NT2/D1 (cell line): ENCODE data around the gene UBE4A.

Source experiments
- DNase-seq: peaks from one replicate; pipeline ENCODE4 v3.0.0-alpha.2; 2011; ENCODE audit warnings: low read depth, low spot score
- H3K27me3 ChIP-seq: 2 replicates; pipeline ENCODE4 v1.6.0; 2011; ENCODE audit warnings: mild to moderate bottlenecking; ENCODE audit not compliant: insufficient read length, insufficient read depth
- H3K36me3 ChIP-seq: 2 replicates; pipeline ENCODE4 v1.6.1; 2011; ENCODE audit warnings: mild to moderate bottlenecking, low read length, mixed read lengths; ENCODE audit not compliant: insufficient read depth, insufficient read length
- H3K4me1 ChIP-seq: 2 replicates; pipeline ENCODE4 v1.5.1; 2011; ENCODE audit not compliant: insufficient read depth, insufficient read length
- H3K4me3 ChIP-seq: 2 replicates; pipeline ENCODE4 v1.5.1; 2011; ENCODE audit warnings: low read depth; ENCODE audit not compliant: insufficient read length
- H3K9ac ChIP-seq: 2 replicates; pipeline ENCODE4 v1.6.0; 2011; ENCODE audit warnings: low read depth; ENCODE audit not compliant: insufficient read length
- H3K9me3 ChIP-seq: 2 replicates; pipeline ENCODE4 v1.5.1; 2011; ENCODE audit warnings: mild to moderate bottlenecking, low read length; ENCODE audit not compliant: insufficient read depth
- SUZ12 ChIP-seq: IDR thresholded peaks from 2 replicates; pipeline ENCODE4 v1.6.1; 2011; ENCODE audit not compliant: insufficient read length, insufficient read depth; ENCODE audit errors: extremely low read depth
- YY1 ChIP-seq: IDR thresholded peaks from 2 replicates; pipeline ENCODE4 v1.6.1; 2011; ENCODE audit not compliant: insufficient read length, insufficient read depth
- ZNF274 ChIP-seq: IDR thresholded peaks from 2 replicates; pipeline ENCODE4 v1.6.1; 2011; ENCODE audit warnings: mild to moderate bottlenecking, low read depth, low read length

Gene UBE4A

DNA sequence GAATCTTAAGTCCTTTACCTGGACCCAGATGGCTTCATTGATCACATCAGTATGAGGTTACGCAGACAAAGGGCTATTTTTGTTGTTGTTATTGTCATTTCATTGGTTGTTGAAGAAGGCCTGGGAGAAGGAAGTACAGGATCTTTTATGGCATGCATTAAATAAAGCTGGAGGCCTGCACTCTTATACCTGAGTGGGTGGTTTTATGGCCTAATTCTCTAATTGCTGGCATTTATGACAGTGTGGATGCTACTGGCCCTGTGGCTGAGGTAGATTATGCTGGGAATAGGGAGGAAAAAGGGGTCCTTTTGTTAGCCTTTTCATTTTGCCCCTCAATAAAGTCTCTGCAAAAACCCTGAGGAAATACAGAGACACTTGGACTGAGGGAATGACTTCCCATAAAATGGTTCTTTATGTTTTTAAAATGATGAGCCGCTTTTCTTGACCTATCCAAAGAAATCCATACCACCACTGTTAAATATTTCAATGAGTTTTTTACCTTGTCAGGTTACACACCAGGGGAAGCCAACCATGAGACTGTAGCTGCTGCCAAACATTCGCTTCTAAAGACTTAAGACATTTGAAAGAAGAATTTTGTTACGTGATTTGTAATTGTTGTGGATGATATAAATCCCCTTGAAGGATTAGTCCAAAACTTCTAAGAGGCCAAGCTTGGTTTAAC, 83.6 kb downstream of the UBE4A start:
- DNase-seq = no peak
- no peak for TF ChIP-seq SUZ12
- no peak for TF ChIP-seq YY1
- TF ChIP-seq ZNF274 = no peak
- Histone ChIP-seq H3K9ac (no peak overlapping the region), H3K4me1 (no peaks in the 10 kb centered on the region), H3K9me3 (no peaks in the 10 kb centered on the region), H3K36me3 (peaks cover 42% of the 10 kb centered on the region), H3K4me3 (no peak overlapping the region), H3K27me3 (no peaks in the 10 kb centered on the region)

DNA sequence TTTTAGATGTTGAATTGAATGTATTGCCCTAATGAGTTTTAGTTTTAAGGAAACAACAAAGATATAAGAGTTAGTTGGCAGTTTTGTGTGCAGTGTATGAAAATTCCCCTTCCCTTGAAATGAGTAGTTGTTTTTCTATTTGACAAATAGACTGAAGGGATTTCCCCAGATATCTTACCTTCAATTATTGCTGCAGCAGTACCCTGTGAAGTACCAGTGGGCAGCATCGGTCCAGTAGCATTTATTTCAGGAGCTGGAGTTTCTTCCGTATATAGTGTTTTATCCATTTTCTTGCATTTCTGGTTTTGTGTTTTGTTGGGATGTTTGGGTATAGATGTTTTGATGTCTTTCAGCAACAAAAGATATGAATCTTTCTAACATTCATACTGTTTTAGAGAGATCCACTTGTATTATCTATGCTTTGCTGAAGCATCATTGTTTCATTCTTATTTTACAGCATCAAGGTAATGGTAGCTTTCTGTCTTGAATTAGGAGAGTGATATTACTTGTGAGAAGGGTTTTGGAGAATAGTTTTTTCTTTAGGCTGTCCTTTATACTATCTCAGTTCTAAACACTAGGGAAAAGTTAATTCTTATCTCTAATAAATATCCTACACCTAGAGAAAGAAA, 84.3 kb downstream of the UBE4A start:
- Histone ChIP-seq H3K27me3 (no peaks in the 10 kb centered on the region), H3K9me3 (no peaks in the 10 kb centered on the region), H3K36me3 (peaks cover 42% of the 10 kb centered on the region), H3K4me3 (no peak overlapping the region), H3K9ac (no peak overlapping the region), H3K4me1 (no peaks in the 10 kb centered on the region)
- DNase-seq = no peak
- no peak for TF ChIP-seq SUZ12
- no peak for TF ChIP-seq YY1

DNA sequence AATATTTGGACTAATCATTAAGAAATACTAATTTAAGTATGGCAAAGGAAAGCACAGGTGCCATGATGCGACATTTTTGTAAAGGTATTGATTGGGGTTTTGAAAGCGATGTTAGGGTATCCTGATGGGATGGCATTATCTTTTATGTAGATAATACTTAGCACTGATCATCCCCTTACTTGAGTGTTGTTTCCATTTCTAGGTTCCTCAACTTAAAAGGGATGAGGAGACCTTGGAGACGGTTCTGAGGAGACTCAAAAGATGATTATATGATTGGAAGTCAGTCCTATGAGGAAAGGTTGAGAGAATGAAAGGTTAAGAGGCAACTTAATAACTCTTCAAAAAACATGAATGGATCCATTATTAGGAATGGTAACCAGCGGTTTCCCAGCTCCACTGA, 88.0 kb downstream of the UBE4A start:
- no peak overlapping the region for H3K9ac ChIP-seq
- peaks cover 38% of the 10 kb centered on the region for H3K36me3 ChIP-seq
- H3K9me3 ChIP-seq = no peaks in the 10 kb centered on the region
- no peak overlapping the region for H3K4me3 ChIP-seq
- H3K4me1 ChIP-seq = no peaks in the 10 kb centered on the region
- DNase-seq = no peak
- TF ChIP-seq ZNF274 = no peak
- no peak for TF ChIP-seq YY1
- no peak for TF ChIP-seq SUZ12
- H3K27me3 ChIP-seq = no peaks in the 10 kb centered on the region

DNA sequence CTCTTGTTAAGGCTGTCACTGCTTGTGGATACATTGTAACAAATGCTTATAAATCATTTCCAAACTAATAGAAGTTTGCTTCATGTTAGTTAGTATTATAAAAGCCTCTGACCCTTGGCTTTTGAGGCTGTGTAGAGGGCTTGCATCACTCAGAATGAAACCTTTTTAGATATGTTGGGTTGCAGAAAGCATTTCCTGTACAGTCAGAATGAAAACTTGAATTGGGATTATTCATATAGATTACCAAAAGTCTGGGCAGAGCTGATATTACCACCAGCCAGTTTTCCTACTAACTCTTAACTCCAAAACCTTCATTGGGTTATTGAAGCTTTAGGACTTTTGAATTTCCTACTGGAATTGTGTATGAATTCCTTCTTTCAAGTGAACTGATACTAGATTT, 88.9 kb downstream of the UBE4A start:
- no peak overlapping the region for H3K9ac ChIP-seq
- no peak for TF ChIP-seq ZNF274
- no peak for TF ChIP-seq YY1
- no peak for TF ChIP-seq SUZ12
- DNase-seq = no peak
- no peak overlapping the region for H3K4me3 ChIP-seq
- H3K36me3 ChIP-seq = peaks cover 38% of the 10 kb centered on the region
- no peaks in the 10 kb centered on the region for H3K4me1 ChIP-seq
- no peaks in the 10 kb centered on the region for H3K27me3 ChIP-seq
- H3K9me3 ChIP-seq = no peaks in the 10 kb centered on the region
